ENCODE data around the gene IL18BP.

IL18BP gene

GRCh38 chr11:72045849-72046248 lies 47.1 kb downstream of the IL18BP start:
- DNase-seq (ENCODE audit: low read depth): no peak

- DNase-seq (ENCODE audit: low read depth): no peak
These were observed 50.2 kb downstream of the IL18BP start for GRCh38 chr11:72048766-72049460.

Data from stimulated activated CD8-positive, alpha-beta memory T cell treated with anti-CD3 and anti-CD28 coated beads, Interleukin-7, amount 100 ng/mL, for 24 hours (primary cell).